ENCODE results near the gene EVI5. TPM values are rescaled to one million over a fixed set of nuclear protein-coding genes. Genes with fewer than 3 reads are reported as not detected.
"Not testable (repeated sequence)": the region's sequence is repeated elsewhere in the genome, so short reads cannot be mapped to it uniquely, and the experiment has no call there.

The EVI5 gene
- polyA plus RNA-seq, 1 donor from 2014 or later, result 8.5 TPM

DNA sequence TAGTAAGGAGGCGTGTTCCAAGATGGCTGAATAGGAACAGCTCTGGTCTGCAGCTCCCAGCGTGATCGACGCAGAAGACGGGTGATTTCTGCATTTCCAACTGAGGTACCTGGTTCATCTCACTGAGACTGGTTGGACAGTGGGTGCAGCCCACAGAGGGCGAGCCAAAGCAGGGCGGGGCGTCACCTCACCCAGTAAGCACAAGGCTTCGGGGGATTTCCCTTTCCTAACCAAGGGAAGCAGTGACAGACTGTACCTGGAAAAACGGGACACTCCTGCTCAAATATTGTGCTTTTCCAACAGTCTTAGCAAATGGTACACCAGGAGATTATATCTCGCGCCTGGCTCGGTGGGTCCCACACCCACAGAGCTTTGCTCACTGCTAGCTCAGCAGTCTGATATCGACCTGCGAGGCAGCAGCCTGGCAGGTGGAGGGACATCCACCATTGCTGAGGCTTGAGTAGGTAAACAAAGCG, 69.4 kb downstream of the EVI5 start:
- H3F3A ChIP-seq (ENCODE audit: insufficient read depth, low read length, poor library complexity, severe bottlenecking); H3K9me3 ChIP-seq (ENCODE audit: low read length); H3K4me2 ChIP-seq (ENCODE audit: low read length); H3K9me2 ChIP-seq (ENCODE audit: insufficient read depth, low read length); H3K9ac ChIP-seq (ENCODE audit: low read length); H3K36me3 ChIP-seq (ENCODE audit: insufficient read depth, low read length); H3K27me3 ChIP-seq (ENCODE audit: insufficient read depth, low read depth, low read length); H4K20me1 ChIP-seq (ENCODE audit: insufficient read depth); H3K4me3 ChIP-seq (ENCODE audit: low read length); H3K79me2 ChIP-seq (replicated peaks; ENCODE audit: insufficient read depth, low read length); H3K27ac ChIP-seq (ENCODE audit: low read length); H2AFZ ChIP-seq (ENCODE audit: low read depth, low read length): not testable (repeated sequence)

DNA sequence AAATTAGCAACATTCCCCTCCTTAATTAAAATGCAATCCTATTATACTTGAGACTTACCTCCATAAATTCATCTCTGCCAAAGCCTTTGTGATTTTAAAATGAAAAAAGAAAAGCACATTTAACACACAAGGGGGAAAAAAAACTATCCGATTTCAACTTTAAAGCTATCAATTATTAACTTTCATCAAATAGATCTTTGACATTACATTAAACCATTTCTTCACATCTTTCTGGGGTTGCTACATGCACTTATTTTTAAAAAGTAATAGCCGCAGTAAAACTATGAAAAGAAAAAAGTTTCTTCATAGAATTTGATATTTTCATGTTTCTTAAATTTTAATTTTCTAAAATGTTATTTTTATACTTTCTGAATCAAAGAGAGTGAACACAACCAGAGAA, 71.0 kb downstream of the EVI5 start:
- TF ChIP-seq, protein P1, sequence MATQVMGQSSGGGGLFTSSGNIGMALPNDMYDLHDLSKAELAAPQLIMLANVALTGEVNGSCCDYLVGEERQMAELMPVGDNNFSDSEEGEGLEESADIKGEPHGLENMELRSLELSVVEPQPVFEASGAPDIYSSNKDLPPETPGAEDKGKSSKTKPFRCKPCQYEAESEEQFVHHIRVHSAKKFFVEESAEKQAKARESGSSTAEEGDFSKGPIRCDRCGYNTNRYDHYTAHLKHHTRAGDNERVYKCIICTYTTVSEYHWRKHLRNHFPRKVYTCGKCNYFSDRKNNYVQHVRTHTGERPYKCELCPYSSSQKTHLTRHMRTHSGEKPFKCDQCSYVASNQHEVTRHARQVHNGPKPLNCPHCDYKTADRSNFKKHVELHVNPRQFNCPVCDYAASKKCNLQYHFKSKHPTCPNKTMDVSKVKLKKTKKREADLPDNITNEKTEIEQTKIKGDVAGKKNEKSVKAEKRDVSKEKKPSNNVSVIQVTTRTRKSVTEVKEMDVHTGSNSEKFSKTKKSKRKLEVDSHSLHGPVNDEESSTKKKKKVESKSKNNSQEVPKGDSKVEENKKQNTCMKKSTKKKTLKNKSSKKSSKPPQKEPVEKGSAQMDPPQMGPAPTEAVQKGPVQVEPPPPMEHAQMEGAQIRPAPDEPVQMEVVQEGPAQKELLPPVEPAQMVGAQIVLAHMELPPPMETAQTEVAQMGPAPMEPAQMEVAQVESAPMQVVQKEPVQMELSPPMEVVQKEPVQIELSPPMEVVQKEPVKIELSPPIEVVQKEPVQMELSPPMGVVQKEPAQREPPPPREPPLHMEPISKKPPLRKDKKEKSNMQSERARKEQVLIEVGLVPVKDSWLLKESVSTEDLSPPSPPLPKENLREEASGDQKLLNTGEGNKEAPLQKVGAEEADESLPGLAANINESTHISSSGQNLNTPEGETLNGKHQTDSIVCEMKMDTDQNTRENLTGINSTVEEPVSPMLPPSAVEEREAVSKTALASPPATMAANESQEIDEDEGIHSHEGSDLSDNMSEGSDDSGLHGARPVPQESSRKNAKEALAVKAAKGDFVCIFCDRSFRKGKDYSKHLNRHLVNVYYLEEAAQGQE (IDR thresholded peaks at IDR 0.05; ENCODE audit: borderline replicate concordance), result no peak
- TF ChIP-seq SMC3 (conservative IDR thresholded peaks at IDR 0.05; ENCODE audit: poor library complexity), result no peak
- TF ChIP-seq RAD21 (conservative IDR thresholded peaks at IDR 0.05), result no peak
- no peak for TF ChIP-seq POLR2AphosphoS5 (IDR thresholded peaks at IDR 0.05)
- no peak for TF ChIP-seq MXI1 (conservative IDR thresholded peaks at IDR 0.05; ENCODE audit: poor library complexity, severe bottlenecking)
- no peak for TF ChIP-seq TAF1 (IDR thresholded peaks at IDR 0.05; ENCODE audit: low read depth)
- TF ChIP-seq EZH2 (IDR thresholded peaks at IDR 0.05; ENCODE audit: borderline replicate concordance, insufficient read depth, low read length, poor library complexity, severe bottlenecking), result no peak
- TF ChIP-seq, protein P2, sequence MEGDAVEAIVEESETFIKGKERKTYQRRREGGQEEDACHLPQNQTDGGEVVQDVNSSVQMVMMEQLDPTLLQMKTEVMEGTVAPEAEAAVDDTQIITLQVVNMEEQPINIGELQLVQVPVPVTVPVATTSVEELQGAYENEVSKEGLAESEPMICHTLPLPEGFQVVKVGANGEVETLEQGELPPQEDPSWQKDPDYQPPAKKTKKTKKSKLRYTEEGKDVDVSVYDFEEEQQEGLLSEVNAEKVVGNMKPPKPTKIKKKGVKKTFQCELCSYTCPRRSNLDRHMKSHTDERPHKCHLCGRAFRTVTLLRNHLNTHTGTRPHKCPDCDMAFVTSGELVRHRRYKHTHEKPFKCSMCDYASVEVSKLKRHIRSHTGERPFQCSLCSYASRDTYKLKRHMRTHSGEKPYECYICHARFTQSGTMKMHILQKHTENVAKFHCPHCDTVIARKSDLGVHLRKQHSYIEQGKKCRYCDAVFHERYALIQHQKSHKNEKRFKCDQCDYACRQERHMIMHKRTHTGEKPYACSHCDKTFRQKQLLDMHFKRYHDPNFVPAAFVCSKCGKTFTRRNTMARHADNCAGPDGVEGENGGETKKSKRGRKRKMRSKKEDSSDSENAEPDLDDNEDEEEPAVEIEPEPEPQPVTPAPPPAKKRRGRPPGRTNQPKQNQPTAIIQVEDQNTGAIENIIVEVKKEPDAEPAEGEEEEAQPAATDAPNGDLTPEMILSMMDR (IDR thresholded peaks at IDR 0.05; ENCODE audit: poor library complexity, severe bottlenecking), result no peak
- TF ChIP-seq EP300 (conservative IDR thresholded peaks at IDR 0.05; ENCODE audit: poor library complexity, severe bottlenecking), result no peak
- Histone ChIP-seq H2AFZ (ENCODE audit: low read depth, low read length) (no peak overlapping the region), H3K27me3 (ENCODE audit: insufficient read depth, low read depth, low read length) (no peaks in the 10 kb centered on the region), H4K20me1 (ENCODE audit: insufficient read depth) (no peaks in the 10 kb centered on the region), H3K36me3 (ENCODE audit: insufficient read depth, low read length) (no peaks in the 10 kb centered on the region), H3K4me3 (ENCODE audit: low read length) (no peak overlapping the region), H3F3A (ENCODE audit: insufficient read depth, low read length, poor library complexity, severe bottlenecking) (no peaks in the 10 kb centered on the region), H3K27ac (ENCODE audit: low read length) (no peak overlapping the region), H3K79me2 (replicated peaks; ENCODE audit: insufficient read depth, low read length) (no peaks in the 10 kb centered on the region), H3K9me2 (ENCODE audit: insufficient read depth, low read length) (no peaks in the 10 kb centered on the region), H3K9ac (ENCODE audit: low read length) (no peak overlapping the region), H3K9me3 (ENCODE audit: low read length) (no peaks in the 10 kb centered on the region), H3K4me2 (ENCODE audit: low read length) (no peak overlapping the region)
